Renal cortical epithelial cell (primary cell): Measurements from ENCODE around the gene SCRN1. TPM values are rescaled to one million over a fixed set of nuclear protein-coding genes. Genes with fewer than 3 reads are reported as not detected.

Experiments
- DNase-seq: peaks from one replicate; pipeline ENCODE4 v3.0.0-alpha.2; 2011; ENCODE audit warnings: low read depth
- total RNA-seq: library from RNA; depleted of rRNA; stranded (reverse); fragments of >200 nt; gene quantifications from 2 replicates; pipeline ENCODE4 v1.2.3, GENCODE V29; 2014

The SCRN1 gene, protein sequence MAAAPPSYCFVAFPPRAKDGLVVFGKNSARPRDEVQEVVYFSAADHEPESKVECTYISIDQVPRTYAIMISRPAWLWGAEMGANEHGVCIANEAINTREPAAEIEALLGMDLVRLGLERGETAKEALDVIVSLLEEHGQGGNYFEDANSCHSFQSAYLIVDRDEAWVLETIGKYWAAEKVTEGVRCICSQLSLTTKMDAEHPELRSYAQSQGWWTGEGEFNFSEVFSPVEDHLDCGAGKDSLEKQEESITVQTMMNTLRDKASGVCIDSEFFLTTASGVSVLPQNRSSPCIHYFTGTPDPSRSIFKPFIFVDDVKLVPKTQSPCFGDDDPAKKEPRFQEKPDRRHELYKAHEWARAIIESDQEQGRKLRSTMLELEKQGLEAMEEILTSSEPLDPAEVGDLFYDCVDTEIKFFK
- 81.3 and 127 TPM in 2 replicates for total RNA-seq

- no peak for DNase-seq
These were observed at the start of gene SCRN1 for GRCh38 chr7:29989257-29989995. Gene SCRN1 (minus strand): TSS chr7:29989801. CDS start chr7:29969067, 20,734 bp downstream.

DNA sequence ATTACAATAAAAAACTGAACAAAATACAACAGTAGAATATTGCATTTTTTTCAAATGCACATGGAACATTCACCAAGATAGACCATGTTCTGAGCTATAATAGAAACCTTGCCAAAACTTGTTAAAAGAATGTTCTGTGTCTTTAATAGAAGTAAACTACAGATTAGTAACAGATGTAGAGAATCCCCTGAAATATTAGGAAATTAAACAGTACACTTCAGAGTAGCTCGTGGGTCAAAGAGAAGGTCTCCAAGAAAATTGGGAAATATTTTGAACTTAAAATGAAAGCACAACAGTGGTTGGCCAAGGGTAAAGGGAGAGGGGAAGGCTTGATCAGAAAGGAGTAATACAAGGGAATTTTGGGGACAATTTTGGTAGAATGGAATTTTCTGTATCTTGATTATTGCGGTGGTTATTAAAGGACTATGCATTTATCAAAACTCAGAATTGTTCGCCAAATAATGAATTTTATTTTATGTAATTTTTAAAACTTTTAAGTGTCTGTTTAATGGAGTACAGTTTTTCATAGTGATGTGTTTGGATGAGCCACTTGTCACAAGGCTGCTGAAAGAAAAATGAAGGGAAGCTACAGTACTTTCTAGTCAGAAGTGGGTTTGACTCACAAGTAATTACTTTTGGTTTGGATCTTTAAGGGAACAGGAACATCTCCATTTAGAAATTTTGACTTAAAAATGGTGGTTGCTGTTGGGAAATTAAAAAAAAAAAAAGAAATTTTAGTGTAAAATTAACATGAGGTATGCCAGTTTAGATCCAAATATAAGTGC, 48.8 kb upstream of the SCRN1 start:
- DNase-seq = no peak

- DNase-seq = no peak
These were observed 46.6 kb upstream of the SCRN1 start for GRCh38 chr7:30036220-30036619.

GRCh38 chr7:30034501-30034900, 44.9 kb upstream of the SCRN1 start:
- DNase-seq = no peak

DNA sequence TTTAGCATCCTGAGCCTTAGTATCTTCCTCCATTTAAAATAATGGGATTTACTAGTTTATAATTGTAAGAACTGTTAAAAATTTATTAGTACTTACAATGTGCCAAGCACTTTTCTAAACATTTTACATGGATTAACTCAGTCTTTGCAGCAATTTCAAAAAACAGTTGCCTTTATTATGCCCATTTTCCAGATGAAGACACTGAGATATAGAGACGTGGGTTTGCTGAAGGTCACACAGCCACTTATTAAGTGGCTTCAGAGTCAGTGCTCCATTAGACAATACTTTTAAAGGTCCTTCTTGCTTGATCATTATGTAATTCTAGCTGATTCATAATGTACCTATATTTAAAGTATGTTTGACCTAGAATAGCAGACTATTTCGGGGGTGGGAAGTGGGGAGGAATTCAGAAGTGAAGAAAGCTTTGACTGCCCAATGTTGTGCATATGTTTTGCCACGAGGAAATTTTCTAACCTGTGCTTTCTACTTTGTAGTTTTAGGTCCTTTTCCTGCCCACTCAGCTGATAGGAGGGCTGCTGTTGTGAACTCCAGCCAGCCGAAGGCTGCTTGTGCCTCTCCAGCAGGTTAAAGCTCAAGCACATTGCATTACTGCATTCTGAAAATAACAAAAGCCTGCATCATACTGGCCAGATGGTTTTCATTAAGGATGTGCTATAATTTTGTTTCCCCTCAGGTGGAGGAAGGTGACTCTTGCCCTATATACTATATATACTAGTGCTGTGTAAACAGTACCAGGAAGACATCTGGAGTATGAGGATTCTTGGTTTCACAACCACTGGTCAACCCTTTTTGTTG, 42.9 kb upstream of the SCRN1 start:
- peak; percentile 19 for DNase-seq

DNA sequence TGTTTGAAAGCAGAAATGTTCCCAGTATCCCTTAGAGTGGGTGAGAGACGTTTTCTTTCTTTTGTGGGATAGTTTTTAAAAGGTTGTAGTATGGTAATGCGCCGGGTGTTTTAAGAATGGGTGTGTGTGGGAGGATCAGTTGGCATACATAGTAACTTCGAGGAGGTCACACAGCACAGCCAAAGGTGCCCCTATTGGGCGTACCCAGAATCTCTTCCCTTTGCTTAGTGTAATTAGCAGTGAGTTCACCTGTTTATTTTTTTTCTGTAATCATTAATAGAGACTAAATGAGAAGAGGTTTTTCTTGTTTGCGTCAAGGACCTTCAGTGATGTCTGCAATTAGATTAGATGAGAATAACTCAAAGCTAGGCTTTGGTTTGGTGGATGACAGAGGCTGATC, 40.1 kb upstream of the SCRN1 start:
- DNase-seq = peak; percentile 44

DNA sequence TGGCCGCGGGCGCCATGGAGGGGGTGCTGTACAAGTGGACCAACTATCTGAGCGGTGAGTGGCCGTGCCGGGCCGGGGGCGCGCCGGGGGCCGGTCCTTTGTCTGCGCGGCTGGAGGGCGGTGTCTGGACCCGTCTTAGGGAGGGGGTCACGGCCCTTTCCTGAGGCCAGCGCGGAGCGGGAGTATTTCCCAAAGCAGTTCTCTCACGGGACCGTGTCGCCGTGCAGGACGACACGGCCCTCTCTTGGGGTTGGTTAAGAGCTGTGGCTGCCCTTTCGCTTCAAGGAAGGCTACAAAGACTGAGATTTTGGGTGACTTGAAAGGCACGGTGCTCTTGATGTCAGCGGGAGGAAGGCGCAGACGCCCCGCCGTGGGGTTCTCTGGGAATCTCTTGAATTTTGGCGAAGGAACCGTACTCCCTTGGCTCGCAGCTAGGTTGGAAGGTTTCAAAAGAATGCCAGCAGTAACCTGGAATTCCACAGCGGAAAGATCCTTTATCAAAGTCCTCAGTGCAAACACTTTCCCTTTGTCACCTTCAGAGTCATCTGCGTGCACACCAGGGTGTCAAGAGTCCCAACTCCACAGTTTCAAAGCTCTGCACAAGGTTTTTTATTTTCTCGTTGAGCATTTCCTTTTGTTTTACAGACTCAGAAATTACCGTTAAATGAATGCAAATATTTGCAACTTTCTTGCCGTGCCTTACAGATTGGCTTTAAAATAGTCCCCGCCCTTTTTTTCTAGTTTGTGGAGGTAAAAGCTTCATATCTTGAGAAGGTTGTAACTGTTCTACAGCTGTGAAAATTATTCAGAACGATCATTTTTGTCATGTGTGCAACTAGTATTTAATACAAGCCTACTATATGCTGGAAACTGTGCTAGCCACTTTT, 39.4 kb upstream of the SCRN1 start:
- DNase-seq = peak; percentile 27

GRCh38 chr7:30028216-30028748, 38.7 kb upstream of the SCRN1 start, which contains the start of gene PLEKHA8:
Gene PLEKHA8 (plus strand): TSS chr7:30028412. CDS start chr7:30028763, 351 bp downstream.
- peak; percentile 55 for DNase-seq

DNA sequence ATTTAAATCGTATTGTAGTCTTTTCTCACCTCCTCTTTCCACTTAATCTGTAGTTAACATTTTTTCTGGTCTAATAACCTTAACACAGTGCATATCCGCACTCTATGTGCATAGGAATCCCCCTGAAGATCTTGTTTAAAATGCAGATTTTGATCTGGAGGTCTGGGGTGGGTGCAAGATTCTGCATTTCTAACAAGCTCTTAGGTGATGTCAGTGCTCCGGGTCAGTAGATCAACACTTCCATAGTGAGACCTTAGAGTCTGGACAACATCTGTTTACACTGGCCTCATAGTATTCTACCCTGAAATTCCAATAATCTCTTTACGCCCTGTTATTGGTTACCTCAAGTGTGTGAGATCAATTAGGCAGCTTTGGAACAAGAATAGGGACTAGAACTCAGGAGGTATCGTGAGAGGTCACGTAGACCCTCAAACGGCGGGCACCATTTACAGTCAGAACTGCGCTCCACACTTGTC, 38.2 kb upstream of the SCRN1 start:
- no peak for DNase-seq

DNA sequence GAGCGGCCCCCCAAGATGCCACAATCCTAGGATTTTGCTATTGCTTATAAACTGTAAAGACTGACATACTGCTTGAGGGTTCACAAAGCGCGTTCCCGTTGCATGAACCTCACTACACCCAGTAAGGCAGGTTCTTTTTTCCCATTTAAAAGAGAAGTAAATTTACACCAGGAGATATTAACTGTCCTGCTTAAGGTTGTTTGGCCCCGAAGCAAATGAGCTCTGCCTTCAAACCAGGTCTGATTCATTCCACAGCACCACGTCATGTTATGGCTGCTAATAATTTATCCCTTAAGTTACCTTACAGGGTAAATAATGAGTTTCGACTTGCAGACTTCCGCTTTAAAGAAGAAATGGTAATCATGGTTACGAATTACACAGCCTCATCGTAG, 37.5 kb upstream of the SCRN1 start:
- DNase-seq = peak; percentile 92

DNA sequence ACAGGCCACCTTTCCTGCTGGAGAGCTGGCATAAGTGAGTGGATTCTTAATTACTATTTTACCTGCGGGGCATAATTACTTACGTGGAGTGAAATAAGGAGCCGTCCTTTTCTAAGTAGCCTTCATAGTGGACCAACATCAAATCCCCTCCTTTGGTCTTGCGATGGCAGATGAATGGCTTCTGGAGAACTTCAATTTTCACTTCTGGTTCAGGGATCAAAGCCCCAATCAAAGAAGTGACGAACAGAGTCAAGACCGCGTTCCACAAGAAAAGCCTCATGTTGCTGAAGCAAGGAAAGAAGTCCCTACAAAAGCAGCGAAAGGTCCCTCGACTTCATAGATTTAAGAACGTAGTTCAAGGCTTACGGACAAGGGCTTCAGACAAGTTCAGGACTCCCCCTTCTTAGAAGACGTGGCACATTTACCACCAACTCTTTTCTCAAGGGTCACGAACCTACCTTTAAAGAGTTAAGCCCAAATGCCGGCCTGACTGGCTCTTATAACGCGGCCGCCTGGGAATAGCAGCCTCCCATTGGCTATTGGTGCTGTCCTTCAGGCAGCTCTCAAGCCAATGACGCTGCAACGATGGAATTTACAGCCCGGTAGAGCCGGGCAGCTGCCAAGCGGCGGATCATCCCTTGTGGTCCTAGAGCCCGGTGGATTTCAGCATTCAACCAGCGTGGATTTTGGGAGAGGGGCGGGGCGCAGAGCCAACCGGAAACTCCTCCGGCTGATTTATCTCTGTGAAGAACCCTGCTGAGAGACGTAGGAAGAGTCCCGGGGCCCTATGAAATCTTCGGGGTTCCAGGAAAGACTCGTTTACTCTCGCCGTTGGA, 36.8 kb upstream of the SCRN1 start, which contains the start of gene FKBP14:
FKBP14 (minus strand) TSS at position 474 of the 836 bp plus-strand sequence; CDS start at position 280, 194 bp downstream.
- peak; percentile 98 for DNase-seq

DNA sequence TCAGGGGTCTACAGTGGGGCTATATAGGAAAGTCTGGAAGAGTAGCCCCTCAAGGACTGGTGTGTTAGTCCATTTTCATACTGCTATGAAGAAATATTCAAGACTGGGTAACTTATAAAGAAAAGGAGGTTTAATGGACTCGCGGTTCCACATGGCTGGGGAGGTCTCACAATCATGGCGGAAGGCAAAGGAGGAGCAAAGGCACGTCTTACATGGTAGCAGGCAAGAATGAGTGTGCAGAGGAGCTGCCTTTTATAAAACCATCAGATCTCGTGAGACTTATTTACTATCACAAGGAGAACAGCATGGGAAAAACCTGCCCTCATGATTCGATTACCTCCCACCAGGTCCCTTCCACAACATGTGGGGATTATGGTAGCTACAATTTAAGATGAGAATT, 33.9 kb upstream of the SCRN1 start:
- DNase-seq = no peak

- DNase-seq = no peak
These were observed 33.4 kb upstream of the SCRN1 start for GRCh38 chr7:30022991-30023390.

GRCh38 chr7:30020535-30020934, 30.9 kb upstream of the SCRN1 start:
- no peak for DNase-seq

GRCh38 chr7:30019960-30020359, 30.4 kb upstream of the SCRN1 start:
- no peak for DNase-seq

DNA sequence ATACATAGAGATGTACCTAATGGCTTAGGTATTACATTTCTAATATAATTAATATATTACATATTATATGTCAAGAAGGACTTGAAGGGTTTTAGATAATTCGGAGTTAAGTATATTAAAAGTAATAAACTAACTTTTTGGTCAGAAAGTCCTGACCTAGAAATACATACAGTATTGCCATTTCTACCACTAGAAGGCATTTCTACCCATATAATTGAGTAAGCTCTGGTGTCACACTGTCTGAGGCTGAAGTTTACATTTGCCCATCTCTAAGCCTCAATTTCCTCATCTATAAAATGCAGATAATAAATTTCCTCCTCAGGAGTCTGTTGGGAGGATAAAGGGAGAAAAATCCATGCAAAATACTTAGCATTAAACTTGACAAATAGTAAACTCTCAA, 29.8 kb upstream of the SCRN1 start:
- no peak for DNase-seq

GRCh38 chr7:30018451-30018850, 28.9 kb upstream of the SCRN1 start:
- no peak for DNase-seq

GRCh38 chr7:30012757-30013156, 23.2 kb upstream of the SCRN1 start:
- DNase-seq = no peak

- DNase-seq = no peak
These were observed 20.4 kb upstream of the SCRN1 start for GRCh38 chr7:30010021-30010420.
